Activated gamma-delta T cell treated with Interleukin-2 at 50 U/mL for 16 hours (primary cell): ENCODE results near the gene ANKRD65.

Experiments used
- DNase-seq: peaks from one replicate; pipeline ENCODE4 v3.0.0-alpha.2; 2020

Gene ANKRD65

DNA sequence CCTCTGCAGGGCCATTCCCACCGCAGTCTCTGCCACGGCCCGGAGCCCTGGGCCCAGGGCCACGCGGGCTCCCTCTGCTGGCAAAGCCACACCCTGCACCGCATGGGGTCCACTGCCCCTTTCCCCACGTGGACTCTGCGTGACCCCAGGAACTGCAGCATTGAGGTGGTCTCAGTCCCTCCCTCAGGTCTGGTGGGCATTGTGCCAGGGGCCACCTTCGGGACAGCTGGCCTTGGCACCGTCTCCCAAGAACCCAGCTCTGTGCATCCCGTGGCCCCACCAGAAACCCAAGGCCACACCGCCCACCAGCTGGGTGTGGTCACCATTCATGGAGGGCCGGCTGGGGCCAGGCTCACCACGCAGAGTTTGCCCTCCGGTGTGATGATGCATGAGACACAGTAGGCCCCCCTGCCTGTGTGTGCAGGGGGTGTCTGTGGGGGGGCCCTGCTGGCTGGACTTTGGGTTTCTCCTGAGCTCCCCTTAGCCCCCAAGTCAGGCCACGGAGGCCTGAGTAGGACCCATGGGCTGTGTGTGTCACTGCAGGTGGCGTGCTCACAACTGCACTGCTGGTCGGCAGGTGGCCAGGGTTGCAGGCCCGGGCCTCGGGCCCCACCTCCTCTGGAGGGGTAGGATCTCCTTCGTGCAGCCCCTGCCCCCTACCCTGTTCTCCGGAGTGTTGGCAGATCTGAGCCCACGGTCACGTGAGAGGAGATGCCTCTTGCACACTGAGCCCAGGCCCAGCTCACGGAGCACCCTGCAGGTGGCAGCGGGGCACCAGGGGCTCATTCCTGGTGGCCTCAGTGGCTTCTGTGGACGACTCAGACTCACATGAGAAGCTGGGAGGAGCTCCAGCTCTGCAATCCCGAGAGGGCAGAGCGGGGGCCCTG, 20.2 kb upstream of the ANKRD65 start:
- DNase-seq: peak; percentile 52

DNA sequence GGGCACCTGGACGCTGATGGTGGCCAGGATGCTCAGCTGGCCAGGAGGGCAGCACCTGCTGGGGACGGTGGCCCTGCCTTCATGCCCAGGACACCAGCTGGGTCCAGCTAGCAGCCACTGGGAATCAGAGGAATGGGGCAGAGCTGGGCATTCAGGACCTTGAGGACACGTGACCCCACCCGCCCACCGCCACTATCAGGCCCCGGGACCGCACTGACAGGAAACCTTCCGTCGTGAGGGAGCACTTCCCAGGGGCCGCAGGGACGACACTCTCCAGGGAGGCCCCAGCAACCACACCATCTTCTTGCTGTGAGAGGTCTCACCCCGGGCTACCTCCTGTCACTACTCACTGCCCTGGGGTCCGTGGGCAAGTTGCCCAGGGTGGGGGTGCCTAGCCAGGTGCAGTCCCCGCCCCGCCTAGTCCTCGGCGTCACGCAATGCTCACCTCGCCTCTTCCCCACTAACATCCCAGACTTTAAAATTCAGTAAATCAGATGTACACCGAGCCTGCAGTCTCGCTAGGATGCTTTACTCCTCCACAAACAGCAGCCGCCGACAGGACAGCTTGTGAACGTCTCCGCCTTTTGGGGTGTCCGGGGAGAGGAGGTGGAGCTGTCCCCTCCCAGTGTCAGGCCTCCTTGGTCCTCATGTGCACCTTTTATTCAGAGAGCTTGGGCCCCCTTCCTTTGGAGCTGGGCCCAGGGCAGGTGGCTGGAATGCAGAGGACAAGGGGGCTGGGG, 19.4 kb upstream of the ANKRD65 start:
- no peak for DNase-seq

DNA sequence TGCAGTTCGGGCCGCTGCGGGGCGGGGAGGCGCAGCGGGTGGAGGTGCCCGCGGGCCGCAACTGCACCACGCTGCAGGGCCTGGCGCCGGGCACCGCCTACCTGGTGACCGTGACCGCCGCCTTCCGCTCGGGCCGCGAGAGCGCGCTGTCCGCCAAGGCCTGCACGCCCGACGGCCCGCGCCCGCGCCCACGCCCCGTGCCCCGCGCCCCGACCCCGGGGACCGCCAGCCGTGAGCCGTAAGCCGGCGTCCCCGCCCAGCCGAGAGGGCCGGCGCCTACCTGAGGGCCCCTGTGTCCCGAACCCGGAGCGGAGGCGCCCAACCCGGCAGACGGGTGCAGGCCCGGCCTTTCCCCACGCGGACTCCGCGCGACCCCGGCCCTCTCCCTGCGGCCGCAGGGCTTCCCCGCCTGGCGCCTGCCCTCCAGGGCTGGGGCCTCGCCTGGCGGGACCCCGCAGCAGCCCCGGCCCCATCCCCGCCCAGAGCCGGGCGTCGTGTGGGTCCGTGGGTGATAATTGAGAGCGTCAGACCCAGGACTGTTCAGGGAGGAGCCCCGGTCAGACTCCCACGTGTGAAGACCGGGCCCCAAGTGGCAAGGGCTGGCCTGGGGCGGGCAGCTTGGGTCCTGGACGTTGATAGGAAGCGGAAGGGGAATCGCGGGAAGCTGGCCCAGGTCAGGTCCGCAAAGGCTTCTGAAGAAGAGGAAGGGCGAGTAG, 18.6 kb upstream of the ANKRD65 start:
- DNase-seq: no peak

DNA sequence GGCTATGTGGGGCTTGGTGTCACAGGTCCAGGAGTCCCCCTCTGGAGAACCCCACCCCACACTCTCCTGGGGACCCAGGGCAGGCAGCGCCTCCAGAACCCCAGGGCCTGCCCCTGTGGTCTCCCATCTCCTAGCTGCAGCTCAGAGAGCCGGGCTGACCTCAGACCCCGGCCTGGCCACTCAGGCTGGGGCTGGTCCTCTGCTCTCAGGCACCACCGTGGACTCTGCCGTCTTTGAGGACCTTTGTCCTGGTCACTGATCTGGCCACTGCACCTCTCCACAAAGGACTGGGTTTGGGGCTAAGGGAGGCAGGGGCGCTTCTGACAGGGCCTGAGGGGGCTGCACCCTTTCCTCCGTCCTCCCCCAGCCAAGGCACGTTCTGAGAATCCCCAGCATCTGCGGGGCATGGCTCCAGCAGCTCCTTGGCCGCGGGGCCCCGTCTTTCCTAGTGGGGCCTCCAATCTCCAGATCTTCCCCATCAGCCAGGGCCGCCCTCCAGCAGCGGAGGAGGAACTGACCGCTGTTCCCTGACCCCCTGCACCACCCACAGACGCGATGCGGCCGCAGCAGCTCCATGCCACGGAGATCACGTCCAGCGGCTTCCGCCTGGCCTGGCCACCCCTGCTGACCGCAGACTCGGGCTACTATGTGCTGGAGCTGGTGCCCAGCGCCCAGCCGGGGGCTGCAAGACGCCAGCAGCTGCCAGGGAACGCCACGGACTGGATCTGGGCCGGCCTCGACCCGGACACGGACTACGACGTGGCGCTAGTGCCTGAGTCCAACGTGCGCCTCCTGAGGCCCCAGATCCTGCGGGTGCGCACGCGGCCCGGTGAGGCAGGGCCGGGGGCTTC, 17.7 kb upstream of the ANKRD65 start:
- DNase-seq: no peak

DNA sequence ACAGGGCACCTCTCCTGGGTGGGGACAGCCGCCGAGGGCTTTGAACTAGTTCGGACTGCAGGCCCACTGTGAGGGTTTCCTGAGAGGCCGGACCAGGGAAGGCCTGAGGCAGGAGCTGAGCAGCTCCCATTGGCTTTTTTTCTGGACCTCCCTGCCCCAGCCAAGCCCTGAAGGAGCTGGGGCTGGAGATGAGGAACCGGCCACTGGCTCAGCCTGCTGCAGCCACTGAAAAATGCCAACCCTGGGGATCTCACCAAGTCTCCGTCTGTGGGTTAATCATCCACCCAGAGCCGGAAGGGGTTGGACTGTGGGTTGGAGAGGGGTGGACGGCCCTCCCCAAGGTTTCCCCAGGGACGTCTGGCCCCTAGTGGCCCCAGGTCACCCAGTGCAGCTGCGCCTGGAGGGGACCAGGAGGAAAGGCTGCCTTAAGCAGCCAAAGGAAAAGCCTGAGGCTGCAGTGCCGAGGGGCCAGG, 16.9 kb upstream of the ANKRD65 start:
- no peak for DNase-seq

DNA sequence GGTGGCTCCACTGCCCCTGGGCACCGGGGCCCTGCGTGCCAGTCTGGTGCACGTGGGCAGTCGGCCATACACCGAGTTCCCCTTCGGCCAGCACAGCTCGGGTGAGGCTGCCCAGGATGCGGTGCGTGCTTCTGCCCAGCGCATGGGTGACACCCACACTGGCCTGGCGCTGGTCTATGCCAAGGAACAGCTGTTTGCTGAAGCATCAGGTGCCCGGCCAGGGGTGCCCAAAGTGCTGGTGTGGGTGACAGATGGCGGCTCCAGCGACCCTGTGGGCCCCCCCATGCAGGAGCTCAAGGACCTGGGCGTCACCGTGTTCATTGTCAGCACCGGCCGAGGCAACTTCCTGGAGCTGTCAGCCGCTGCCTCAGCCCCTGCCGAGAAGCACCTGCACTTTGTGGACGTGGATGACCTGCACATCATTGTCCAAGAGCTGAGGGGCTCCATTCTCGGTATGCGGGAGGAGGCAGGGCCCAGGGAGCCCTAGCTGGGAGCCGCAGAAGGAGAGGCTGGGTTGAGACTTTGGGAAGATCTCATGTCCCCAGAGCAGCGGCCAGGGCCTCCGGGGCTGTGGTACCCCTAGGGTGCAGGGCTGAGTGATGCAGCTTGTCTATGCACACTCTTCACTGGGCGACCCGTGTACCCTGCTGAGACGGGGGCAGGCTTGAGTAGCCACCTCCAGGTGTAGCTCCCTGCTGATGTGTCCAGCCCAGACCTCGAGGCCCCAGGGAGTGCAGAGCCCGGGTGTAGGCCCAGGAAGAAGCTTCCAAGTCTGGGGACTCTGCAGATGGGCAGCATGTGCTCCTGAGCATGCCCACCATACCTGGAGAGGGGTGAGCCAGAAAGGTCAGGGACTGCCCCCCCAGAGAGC, 16.2 kb upstream of the ANKRD65 start:
- DNase-seq: no peak

DNA sequence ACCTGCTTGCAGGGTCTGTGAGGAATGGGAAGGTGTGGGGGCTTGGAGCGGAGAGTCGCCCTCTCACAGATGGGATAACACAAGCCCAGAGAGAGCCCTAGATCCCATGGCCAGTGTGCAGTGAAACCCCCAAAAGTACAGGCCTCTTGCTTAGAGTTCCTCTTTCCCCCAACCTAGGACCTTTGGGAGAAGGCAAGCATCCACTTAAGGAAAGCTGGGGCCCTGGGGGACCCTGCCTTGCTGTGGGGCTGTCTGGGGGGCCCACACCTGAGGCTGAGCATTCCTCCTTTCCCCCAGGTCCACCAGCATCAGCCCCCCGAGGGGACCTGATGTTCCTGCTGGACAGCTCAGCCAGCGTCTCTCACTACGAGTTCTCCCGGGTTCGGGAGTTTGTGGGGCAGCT, 15.6 kb upstream of the ANKRD65 start:
- no peak for DNase-seq

DNA sequence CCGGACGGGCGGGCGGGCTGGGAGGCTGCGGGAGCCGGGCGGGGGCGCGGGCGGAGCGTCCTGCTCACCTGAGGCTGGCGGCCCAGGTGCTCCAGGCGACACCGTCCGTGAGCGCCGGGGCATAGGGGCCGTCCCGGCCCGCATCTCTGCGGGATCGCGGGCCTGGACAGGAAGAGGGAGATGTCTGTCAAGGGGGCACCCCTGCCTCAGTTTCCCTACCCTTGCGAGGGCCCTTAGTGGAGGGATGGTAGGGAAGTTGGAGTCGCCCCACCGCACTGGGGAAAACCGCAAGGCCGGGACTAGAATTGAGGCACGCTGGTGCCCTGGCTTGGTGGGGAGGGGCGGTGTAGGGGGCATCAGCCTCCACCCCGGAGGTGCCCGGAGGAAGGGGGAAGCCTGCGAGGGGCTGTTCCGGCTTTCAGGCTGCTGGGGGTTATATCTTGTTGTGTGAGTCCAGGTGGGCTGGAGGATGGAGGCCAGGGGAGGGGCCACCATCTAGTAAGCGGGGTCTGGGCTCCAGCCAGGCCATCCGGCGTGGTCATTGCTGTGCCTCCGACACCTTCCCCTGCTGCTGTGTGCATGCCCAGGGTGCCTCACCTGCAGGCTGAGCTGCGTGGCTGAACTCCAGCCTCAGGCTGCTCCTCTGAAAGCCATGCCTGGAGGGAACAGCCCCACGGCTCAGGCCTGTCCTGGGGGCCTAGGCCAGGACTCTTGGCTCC, 15.0 kb upstream of the ANKRD65 start:
- DNase-seq: no peak

DNA sequence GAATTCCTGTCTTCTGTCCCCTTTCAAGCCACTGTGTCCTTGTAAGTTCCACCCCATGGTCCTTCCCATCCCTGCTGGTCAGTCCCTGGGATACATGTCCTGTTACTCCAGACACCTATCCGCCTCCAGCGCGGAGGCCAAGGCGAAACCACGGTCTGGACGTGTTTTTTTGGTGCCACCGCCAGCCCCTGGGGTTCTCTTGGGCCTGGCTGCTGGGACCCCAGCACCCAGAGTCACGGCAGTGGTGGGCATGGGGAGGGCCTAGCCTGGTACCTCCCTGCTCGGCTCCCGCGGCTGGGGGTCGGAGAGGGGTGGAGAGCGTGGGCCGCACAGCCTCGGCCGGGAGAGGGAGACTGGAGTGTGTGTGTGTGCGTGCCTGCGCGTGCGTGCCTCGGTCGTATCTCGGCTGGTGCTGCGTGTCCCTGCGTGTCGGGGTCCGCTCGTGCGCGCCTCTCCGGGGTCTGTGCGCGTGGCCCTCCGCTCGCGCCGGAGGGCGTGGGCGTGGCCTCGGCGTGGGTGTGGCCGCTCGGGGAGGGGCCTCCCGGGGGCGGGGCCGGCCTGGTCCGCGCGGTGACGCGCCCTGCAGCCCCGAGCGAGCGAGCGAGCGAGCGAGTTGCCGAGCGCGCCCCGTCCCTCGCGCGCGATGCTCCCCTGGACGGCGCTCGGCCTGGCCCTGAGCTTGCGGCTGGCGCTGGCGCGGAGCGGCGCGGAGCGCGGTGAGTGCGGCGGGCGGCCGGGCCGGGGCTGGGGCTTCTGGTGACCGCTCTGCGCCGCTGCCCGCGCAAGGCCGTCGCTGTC, 14.2 kb upstream of the ANKRD65 start, which contains the start of gene VWA1:
Gene VWA1 (plus strand): TSS at position 585 of the 798 bp plus-strand sequence. CDS start 59 bp downstream, at position 644.
- DNase-seq: peak; percentile 48

DNA sequence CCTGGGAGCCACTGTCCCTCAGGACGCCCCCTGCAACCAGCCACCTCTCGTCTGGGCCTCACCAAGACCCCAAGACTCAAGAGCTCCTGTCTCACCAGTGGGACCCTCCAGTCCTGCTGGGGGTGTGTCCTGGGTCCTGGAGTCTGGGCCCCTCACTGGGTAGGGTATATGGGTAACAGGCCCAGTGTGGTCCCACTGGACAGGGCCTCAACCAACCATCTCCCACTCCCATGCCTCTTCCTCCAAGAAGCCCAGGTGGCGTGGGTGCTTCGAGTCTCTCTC, 13.7 kb upstream of the ANKRD65 start:
- DNase-seq: no peak

DNA sequence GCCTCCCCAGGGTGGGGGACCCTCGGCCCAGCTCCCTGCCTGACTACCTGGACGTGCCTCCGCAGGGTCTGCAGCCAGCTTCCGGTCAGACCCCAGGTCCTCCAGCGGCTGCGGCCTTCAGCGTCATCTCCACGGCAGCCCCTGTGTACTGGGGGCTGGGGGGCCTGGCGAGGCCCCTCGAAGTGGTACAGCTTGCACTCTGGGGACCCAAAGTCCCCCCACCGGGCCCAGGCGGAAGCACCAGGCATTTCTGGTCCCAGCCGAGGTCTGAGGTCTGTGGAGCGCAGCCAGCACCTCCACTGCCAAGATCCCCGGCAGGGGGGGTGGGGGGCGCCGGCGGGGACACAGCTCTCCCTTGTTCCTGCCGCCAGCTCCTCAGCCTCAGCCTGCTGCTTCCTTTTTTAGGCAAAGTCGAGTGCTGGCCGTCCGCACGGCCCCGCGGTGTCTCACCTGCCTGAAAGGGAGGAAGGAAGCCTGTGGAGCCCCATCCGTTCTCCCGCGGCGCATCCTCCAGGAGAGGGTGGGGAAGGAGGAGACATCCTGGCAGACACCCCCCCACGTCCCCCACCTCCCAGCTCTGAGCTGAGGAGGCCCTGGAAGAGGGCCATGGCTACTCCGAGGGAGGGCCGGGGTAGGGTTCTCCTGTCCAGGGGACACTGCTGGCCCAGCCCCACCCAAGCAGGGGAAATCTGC, 13.2 kb upstream of the ANKRD65 start:
- DNase-seq: no peak

DNA sequence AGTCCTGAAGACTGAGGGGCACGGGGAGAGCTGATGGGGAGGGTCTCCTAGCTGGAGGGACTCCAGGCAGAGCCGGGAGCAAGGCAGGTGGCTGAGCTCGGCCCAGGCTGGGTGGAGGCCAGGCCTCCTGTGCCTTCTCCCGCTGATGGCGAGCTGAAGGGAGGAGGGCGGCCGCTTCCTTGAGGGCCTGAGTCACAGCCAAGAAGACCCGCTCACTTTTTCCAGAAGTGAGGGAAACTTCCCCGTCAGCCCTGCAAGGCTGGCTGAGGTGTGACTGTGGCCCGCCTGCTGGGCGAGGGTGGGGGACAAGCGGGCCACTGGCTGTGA, 12.7 kb upstream of the ANKRD65 start:
- DNase-seq: no peak

DNA sequence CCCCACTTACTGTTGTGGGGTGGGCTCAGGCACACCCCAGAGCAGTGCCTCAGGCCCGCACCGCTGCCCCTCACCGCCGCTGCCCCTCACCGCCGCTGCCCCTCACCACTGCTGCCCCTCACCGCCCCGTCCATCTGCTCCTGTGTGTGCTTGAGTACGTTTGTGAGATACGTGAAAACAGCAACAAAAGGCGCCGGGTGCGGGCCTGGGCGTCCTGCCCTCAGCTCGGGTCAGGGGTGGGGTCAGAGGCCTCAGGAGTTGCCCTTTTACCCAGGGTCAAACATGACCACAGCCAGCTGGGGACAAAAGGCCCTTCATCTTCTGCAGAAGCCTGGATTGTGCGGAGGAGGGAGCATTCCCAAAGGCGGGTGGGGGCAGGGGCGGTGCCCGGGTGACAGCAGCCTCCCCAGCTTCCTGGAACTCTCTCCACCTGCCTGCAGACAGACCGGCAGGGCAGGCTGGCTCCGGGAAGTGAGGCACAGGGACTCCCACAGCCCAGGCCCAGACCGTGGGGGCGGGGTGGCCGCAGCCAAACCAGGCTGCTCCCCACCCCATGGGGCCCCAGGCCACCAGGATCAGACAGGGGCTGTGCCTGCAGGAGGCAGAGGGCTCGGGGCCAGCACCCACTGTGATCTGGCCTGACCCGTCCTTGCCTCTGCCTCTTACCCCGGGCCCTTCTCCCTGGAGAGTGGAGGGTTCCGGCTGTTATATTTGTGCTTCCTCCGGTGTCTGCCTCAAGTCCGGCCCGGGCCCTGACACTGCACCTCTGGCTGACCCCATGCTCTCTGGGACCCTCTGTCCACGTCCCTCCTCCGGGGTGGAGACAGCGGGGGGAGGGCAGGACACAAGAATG, 12.1 kb upstream of the ANKRD65 start:
- no peak for DNase-seq

DNA sequence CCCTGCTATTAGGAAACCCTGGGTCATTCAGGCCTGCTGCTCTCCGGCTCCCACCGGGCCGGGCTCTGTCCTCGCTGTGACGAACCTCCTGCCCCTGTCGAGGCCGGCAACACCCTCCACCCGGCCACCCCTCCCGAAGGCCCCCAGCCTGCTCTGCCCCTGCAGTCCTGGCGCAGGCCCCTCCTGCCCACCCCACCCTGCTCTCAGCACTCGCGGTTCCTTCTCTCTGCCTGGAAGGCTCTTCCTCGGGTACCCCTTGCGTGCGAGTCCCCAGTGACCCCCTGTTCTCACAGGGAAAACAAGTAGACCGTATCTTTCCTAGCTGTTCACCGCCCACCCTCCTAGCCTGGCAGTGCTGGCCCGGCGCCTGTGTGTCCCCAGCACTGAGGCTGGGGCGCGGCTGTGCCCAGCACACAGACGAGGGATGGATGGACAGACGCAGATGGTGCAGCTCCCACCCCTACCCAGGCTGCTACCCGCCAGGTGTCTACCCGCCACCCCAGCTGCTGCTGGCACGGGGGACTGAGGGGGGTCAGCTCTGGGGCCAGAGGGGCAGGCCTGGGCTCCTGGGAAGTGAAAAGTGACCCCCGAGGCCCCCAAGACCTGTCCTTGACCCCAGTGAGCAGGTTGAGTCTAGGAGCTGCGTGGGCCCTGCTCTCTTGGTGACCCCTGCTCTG, 11.3 kb upstream of the ANKRD65 start:
- DNase-seq: no peak

DNA sequence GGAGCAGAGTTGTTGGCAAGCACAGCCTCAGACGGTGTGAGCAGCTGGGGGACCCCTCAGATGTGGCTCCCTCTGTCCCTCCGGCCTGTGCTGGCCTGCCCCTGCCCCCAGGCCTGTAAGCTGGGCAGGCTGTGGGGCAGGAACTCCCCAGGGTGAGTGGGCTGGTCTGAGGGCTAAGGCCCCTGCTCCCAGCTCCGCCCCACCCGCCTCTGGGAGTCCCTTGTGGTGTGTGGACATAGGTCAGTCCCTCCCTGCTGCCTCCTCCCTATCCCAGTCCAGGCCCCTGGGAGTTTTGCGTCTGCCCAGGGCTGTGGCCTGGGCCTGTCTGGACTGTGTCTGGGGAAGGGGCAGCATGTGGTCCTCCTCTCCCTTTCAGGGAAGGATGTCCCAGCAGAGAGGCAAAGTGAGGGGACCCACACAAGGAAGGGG, 10.8 kb upstream of the ANKRD65 start:
- no peak for DNase-seq

DNA sequence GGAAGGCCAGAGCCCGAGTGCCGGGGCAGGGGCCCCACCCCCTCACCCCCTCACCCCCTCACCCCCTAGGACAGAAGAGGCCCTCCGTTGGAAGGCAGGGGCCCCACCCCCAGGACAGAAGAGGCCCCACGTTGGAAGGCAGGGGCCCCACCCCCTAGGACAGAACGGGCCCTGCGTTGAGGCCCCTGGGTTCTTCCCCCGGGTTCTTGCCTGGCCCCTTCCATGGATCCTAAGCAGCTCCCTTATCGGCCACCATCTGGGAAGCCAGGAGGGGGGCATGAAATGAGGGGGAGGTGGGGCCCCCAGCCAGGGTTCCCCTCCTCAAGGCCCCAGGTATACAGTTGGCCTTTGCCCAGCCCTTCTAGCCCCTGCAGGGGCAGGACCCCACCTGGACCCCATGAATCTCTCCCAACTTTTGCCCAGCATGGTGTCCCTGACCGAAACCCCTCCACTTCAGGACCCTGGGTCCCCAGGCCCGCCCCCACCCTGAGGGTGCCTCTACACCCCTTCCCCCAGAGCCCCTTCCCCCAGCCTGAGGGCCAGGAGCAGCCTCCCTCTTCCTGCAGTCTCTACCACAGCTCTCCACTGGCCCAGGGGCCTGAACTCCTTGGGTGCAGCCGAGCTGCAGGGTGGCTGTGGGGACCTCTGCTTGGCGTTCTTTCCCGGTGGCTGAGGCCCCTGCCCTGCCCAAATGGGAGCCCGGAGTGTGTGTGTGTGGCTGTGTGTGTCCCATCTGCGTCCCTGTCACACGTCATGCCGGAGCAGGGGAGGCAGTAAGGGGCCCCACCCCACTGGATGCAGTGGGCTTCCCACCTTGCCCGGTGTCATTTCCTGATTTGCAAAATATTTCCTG, 10.1 kb upstream of the ANKRD65 start:
- no peak for DNase-seq
